HG02571 (cell line): ENCODE measurements around the gene ZNF212.
"Not testable (repeated sequence)": the region's sequence is repeated elsewhere in the genome, so short reads cannot be mapped to it uniquely, and the experiment has no call there.

Source experiments
- ATAC-seq: cut with Tn5 transposase; IDR thresholded peaks from one replicate; pipeline ENCODE4 v1.9.1; 2021; ENCODE audit warnings: mild to moderate bottlenecking, moderate library complexity; ENCODE audit not compliant: unreplicated experiment

ZNF212 gene

DNA sequence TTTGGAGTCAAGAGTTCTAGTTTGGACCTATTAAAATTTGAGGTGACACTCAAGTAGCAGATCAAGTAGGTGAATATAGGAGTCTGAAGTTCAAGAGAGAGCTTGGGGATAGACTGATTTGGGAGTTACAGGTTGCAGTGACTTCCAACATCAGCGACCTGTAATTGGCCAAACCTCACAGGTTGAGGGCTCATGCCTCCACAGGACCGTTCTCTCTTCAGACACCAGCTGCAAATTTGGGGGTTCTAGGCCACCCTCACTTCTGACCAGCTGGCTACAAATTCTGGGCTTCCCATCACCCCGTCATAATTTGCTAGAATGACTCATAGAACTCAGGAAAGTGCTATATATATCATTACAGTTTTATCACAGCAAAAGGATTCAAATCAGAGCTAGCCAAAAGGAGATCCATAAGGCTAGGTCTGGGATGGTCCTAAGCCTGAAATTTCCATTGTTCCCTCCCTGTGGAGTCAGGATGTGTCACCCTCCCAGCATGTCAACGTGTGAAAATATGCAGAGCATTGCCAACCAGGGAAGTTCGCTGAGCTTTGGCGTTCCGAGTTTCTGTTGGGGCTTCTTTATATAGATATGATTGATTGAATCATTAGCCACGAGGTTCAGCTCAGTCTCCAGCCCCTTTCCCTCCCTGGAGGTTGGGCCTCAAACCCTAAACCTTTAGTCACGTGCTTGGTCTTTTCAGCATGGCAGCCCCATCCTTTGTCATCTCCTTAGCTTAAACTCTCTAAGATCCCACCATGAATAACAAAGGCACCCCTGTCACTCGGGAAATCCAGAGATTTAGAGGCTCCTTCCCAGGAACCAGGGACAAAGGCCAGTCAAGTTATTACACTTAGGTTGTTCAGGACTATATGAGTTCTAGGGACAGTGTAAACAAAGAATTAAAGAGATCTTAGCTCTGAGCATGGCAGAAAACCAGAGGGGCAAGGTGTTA is 20.7 kb upstream of the ZNF212 start:
- no peak for ATAC-seq

DNA sequence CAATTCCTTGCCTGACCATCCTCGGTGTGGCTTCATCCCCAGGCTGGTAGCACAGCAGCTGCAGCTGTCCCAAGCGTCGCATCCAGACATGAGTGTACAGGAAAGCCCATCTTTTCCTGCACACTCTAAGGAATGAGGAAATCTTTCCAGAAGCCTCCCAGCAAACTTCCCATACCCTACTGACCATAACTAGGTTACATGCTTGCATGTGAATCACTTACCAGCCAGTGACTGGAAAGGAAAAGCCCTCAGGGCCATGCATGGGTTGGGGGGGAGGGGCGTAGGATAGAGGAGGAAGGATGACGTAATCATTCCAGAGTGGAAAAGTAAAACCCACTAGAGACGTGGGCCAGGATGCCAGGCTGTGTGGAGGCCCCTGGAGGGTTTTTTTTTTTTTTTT is 18.9 kb upstream of the ZNF212 start:
- no peak for ATAC-seq

DNA sequence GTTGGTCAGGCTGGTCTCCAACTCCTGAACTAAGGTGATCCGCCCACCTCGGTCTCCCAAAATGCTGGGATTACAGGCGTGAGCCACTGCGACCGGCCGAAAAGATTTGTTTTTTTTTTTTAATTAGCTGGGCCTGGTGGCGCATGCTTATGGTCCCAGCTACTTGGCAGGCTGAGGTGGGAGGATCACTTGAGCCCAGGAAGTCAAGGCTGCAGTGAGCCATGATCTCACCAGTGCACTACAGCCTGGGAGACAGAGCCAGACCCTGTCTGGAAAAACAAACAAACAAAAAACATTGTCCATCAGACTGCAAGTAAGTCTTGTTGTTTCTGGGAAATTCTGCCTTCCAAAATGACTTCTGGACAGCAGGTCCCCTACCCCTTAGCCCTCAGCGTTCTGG is 16.3 kb upstream of the ZNF212 start:
- no peak for ATAC-seq

DNA sequence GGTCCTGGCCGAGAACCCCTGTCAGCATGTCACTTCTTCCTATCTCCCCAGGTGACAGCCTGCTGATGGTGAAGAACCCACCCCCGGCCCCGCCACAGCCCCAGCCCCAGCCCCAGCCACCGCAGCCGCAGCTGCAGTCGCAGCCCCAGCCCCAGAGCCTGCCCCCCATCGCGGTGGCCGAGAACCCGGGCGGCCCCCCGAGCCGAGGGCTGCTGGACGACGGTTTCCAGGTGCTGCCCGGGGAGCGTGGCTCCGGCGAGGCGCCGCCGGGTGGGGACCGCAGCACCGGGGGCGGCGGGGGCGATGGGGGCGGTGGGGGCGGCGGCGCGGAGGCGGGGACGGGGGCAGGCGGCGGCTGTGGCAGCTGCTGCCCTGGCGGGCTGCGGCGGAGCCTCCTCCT is 15.7 kb upstream of the ZNF212 start:
- no peak for ATAC-seq

DNA sequence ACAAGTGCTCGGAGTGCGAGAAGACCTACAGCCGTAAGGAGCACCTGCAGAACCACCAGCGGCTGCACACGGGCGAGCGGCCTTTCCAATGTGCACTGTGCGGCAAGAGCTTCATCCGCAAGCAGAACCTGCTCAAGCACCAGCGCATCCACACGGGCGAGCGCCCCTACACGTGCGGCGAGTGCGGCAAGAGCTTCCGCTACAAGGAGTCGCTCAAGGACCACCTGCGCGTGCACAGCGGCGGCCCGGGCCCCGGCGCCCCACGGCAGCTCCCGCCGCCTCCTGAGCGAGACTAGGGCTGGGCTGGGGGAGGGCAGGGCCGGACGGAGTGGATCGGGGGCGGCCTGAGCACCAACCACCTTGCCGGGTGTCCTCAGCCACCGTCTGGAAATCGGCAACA is 15.1 kb upstream of the ZNF212 start:
- no peak for ATAC-seq

DNA sequence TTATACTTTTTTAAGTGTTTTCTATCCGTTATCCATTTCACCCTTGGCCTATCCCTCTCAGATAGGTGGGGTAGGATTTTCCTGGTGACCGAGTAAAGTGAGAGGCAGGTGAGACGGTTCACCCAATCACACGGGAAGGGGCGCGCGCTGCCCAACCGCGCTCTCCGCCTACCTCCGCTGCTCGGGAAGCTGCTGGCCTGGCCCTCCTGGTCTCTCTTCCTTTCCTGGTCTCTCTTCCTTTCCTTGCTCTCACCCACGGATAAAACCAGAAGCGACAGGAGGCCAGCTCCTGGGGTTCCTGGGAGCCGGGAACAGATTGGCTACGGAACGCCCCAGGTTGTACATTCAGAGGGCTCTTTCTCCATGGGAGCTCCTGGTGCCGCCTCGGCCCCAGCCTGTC is 14.3 kb upstream of the ZNF212 start:
- no peak for ATAC-seq

DNA sequence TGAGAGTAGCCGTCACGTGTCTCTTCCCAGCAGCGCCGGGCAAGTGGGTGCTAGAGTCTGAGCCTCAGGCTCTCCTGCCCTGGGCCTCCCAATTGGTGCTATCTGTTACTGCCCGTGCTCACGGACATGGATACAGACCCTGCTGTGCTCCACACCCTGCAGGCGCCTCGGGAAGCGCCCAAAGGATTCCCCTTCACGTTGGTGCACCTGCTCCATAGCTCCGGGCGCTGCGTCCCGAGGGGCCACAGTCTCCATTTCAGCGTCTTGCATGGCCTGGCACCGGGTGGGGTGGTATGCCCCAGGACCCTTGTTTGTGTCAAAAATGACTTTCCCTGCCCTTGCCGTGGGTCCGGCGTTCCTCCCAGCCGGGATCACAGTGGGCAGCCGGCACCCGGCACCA is 13.8 kb upstream of the ZNF212 start:
- no peak for ATAC-seq

DNA sequence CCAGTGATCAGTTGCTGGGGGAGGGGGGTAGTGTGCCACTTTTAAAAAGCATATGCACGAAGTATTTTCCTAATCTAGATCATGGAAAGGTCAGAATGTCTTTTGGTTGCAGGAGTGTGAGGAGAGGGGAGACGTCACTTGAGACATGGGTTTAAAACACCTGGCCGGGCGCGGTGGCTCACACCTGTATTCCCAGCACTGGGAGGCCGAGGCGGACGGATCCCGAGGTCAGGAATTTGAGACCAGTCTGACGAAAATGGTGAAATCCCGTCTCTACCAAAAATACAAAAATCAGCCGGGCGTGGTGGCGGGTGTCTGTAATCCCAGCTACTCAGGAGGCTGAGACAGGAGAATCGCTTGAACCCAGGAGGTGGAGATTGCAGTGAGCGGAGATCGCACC is 13.1 kb upstream of the ZNF212 start:
- ATAC-seq = not testable (repeated sequence)

DNA sequence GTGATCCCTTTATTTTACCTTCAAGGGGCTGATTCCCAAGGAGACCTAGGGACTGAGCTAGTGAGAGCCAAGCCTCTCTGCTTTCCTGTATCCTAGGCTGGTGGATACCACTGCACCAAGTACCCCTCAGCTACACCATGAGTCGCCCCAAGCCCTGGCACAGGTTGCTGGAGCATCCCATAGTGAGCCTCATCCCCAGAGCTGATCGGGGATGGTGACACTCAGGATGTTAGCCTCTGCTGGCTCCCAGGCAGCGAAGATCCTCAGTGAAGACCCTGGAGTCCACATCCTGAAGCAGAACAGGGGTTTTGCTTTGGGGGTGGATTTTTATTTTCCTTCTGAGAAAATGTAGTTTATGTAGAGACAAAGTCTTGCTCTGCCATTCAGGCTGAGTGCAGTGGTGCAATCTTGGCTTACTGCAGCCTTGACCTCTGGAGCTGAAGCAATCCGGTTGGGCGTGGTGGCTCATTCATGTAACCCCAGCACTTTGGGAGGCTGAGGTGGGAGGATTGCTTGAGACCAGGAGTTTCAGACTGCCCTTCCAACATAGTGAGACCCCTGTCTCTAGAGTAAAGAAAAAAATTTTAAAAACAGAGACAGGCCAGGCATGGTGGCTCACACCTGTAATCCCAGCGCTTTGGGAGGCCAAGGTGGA is 12.5 kb upstream of the ZNF212 start:
- ATAC-seq = no peak

DNA sequence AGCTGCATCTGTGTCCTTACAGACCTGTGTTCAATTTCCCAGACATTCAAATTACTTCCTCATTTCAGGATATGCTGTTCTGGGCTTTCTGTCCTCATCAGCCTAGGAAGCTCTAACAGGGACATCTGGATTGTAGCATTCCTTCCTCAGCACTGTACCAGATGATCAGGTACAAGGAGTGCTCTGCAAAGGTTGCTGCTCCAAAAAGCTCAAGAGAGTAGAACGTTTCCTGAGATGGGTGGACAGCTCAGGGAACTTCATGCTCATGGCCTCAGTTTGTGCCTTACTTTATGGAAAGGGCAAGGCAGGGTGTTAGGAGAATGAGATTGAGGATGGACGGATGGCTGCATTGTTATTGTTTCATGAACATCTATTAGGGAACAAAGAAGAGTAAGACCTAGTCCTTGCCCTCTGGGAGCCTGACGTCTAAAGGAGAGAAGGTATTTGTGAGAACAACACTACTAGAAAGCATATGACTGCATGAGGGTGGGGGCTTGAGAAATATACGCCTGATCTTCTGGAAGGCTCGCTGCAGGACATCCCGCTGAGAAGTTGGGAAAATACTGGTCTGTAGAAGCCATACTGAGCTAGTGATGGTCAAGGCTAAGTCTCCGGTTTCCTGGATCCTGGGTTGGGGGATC is 10.5 kb upstream of the ZNF212 start:
- no peak for ATAC-seq

DNA sequence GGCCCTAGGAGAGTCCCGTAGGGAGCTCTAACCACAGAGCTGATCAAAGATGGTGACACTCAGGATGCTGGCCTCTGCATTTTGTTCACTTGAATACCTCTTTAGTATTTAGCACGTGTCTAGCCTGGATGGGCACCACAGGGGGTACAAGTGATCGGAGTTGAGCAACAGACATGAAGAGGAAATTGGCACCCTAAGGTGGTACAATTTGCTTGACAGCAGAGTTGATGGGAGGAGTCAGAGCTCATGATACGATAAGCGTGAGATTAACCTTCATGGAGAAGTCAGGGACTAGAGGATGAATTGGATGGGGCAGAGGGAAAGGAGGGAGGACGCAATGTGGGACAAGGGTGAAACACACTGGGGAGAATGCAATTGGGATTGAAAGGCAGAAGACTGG is 9.9 kb upstream of the ZNF212 start:
- no peak for ATAC-seq

DNA sequence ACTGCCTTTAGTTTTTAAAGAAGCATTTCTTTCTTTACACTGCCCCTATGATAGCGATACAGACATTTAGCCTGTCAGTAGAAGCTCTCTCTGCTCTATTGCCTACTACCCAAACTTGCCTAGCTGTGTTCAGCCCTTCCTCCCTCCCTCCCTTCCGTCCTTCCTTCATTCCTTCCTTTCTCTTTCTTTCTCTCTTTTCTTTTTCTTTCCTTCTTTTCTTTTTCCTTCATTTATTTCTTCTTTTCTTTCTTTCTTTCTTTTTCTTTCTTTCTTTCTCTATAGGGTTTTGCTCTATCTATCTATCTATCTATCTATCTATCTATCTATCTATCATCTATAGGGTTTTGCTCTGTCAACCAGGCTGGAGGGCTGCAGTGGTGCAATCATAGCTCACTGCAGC is 7.1 kb upstream of the ZNF212 start:
- no peak for ATAC-seq

DNA sequence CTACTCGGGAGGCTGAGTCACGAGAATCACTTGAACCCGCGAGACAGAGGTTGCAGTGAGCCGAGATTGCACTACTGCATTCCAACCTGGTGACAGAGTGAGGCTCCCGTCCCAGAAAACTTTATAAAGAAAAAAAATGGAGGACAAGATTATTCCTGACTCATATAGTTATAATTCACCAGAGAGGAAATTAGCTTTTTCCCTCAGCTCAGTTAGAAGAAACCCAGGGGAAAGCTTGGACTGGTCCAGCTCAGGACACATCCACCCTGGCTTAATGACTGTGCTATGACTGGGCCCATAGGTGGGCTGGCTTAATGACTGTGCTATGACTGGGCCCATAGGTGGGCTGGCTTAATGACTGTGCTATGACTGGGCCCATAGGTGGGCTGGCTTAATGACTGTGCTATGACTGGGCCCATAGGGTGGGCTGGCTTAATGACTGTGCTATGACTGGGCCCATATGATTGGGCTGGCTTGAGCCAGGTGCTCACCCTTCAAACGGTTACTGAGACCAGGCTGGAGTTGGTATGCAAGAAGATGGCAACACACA is 5.7 kb upstream of the ZNF212 start:
- ATAC-seq = not testable (repeated sequence)

DNA sequence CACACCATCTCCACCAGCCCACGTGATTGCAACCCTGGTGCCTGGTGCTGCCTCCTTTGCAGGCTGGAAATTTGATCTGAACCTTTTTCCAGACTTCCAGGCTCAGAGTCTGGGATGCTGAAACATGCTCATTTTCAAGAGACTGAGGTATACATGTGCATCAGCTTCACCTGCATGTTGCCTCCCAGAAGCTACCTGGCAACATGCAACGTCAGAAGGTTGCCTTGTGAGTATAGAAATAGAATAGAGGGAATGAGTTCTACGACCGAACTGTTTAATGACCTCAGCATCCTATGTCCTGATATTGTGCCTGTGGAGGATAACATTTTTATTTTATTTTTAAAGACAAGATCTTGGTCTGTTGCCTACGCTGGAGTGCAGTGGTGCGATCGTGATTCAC is 1.9 kb upstream of the ZNF212 start:
- ATAC-seq = no peak

DNA sequence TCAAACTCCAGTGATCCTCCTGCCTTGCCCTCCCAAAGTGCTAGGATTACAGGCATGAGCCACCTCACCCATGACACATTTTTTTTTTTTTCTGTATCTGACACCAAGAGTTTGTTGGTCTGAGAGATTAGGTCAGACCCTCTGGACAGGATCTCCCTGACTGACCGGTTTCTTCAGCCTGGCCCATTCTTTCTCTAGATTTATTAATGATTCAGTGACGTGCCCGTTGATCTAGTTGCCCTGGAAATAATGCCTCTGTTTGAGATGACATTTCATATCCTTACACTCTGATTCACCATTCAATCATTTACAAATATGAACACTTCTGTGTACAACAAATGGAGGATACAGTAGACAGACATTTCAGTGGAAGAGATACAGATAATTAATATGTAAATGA is 1.4 kb upstream of the ZNF212 start:
- no peak for ATAC-seq

DNA sequence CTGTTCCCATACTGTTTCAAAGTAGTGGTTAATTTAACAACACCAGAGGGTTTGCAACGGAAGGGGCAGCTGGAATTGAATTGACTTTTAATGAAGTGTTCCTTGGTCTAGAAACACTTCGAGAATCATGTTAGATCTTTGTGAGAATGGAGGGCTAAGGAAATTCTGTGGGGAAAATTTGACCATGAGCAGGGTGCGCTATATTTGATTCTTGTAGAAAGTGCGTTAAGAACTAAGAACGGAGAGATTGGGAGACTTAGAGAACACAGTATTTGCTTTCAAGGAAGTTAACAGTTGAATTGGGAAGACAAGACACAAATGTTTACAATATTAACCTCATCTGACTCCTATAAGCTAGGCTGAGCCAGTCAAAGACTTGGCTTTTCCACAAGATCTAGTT is 1.2 kb downstream of the ZNF212 start:
- ATAC-seq = no peak

DNA sequence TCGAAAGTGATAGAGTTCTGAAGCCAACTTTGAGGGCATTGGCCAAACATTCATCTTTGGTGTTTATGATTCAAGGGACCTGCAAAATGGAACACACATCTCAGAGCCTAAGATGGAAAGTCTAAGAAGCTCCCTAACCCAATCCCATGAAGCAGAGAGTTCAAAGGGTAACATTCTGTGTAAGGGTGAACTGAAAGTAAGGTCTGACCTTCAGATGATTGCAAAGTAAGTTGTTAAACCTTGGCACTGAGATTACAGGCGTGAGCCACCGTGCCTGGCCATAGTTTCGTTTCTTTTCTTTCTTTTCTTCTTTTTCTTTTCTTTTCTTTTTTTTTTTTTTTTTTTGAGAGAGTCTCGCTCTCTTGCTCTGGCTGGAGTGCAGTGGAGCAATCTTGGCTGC is 2.2 kb downstream of the ZNF212 start:
- ATAC-seq = no peak

DNA sequence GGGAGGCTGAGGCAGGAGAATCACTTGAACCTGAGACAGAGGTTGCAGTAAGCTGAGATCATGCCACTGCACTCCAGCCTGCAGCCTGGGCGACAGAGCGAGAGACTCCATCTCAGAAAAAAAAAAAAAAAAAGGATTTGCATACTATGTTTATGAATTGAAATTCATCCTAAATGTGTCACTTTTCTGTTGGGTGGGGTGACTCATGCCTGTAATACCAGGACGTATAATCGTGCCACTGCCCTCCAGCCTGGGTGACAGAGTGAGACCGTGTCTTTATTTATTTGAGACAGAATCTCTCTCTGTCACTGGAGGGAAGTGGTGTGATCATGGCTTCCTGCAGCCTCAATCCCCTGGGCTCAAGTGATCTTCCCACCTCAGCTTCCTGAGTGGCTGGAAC is 5.8 kb downstream of the ZNF212 start:
- ATAC-seq = no peak

DNA sequence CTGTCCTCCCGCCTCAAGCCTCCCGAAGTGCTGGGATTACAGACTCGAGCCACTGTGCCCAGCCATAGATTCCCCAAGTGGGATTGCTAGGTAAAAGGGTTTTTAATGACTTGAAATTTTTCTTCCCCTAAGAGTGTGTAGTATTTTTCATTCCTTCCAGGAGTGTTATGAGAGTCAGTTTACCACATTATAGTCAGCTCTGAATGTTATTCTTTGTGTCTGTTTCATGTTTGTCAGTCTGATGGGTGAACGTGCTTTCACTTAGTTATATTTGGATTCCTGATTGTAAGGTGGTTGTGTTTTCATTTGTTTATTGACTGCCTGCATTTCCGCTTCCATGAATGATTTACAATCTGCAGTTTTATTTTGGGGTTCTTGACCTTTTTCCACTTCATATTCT is 6.3 kb downstream of the ZNF212 start:
- ATAC-seq = no peak

DNA sequence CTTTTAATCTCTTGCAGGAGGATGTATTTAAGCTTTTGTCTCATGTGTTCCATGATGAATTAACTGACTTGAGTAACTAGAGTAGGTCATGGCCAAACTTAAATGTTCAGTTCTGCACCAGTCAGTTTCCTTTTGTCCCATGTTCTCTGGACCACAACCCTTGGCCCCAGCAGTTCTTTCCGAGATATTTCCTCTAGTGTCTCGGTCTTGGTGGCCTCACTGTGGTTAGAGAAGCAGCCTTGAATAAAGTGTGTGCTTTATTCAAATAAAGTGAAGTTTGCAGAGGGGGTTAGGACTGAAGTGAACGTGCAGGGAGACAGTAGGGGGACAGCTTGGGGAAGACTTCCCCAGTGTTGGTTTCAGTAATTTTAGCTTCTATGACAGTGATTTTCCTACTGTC is 9.3 kb downstream of the ZNF212 start:
- ATAC-seq = no peak

DNA sequence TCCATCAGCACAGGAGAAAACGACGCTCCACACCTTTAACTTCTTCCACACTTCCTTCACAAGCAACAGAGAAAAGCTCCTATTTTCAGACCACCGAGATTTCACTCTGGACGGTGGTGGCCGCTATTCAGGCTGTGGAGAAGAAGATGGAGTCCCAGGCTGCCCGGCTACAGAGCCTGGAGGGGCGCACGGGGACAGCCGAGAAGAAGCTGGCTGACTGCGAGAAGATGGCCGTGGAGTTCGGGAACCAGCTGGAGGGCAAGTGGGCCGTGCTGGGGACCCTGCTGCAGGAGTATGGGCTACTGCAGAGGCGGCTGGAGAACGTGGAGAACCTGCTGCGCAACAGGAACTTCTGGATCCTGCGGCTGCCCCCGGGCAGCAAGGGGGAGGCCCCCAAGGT is 10.7 kb downstream of the ZNF212 start:
- not testable (repeated sequence) for ATAC-seq

DNA sequence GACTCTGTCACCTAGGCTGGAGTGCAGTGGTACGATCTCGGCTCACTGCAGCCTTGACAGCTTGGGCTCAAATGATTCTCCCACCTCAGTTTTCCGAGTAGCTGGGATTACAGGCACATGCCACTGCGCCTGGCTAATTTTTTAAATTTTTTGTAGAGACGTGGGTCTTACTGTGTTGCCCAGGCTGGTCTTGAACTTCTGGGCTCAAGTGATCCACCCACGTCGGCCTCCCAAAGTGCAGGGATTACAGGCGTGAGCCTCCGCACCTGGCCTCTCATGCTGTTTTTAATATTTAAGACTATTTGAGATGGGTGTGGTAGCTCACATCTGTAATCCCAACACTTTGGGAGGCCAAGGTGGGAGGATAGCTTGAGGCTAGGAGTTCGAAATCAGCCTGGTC is 12.1 kb downstream of the ZNF212 start:
- not testable (repeated sequence) for ATAC-seq
